ENCODE results near the gene KLHL24.
"Not testable (repeated sequence)": the region's sequence is repeated elsewhere in the genome, so short reads cannot be mapped to it uniquely, and the experiment has no call there.

The KLHL24 gene

DNA sequence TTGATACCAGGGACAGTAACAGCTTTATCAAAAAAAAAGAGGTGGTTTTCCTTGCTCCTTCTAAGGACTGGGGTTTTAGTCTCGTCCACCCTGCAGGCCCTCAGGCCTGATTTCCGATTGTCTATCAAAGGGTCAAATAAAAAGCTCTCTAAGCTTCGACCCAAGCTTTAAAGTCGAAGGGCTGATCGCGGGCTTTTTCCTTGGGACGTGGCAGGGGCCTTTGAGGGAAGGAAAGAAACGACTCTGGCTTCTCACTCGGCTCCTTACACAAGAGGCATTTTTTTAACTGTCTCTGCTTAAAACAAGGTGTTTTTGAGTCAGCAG lies 354 bp upstream of the KLHL24 start:
- no peak for DNase-seq

DNA sequence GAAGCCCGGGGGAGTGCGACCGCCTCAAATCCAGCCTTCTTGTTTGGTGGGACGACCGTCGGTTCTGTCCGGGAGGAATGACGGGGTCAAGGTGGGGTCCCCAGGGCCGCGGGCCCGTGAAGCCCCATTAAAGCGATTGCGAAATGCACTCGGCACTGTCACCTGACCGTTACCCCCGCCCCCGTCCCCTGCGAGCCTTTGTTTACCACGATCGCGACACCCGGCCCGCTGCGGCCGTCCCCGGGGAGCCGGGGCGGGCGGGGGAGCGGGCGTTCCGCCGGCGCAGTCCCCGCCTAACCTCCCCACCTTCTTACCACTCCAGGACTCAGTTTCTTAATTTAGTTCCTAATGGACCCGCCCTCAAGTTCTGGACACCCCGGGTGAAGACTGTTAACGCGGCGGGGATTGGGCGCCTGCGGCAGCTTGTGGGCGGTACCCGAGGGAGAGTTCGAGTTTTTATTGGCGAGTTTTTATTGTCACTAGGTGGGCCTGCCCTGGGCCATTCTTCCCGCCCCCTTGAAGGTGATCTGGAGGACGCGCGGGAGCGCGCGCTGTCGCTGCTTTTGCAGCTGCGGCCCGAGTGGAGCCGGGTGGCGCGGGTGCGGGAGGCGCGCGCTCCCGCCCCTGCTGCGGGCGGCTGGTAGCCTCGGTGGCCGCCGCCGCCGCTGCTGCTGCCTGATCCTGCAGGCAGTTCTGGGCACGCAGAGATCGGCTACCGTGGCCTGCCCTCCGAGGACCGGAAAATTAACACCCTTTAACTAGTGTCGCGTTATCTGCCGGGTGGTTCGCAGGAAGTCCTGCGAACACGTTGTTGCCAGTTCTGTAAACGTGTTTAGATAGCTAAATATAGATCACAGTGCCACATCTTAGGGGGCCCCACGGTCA lies 1.0 kb downstream of the KLHL24 start:
- peak; percentile 78 to 97 (median 91) for DNase-seq

DNA sequence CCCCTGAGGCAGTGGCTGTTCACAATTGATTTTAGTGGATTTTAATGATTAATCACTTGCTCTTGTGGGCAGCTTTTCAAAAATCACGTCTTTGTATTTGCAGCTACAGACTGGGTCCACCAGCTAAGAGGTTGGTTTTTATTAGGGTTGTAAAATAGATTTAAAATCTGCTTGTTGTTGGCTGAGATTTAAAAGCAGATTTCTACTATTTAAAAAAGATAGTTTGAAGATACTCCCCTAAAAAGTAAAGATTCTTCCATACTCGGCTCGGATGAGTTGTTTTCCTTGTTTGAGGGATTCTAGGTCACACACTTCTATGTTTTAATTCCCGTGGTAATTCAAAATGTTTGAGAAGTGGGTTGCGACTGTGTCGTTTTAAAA lies 1.7 kb downstream of the KLHL24 start:
- no peak for DNase-seq

DNA sequence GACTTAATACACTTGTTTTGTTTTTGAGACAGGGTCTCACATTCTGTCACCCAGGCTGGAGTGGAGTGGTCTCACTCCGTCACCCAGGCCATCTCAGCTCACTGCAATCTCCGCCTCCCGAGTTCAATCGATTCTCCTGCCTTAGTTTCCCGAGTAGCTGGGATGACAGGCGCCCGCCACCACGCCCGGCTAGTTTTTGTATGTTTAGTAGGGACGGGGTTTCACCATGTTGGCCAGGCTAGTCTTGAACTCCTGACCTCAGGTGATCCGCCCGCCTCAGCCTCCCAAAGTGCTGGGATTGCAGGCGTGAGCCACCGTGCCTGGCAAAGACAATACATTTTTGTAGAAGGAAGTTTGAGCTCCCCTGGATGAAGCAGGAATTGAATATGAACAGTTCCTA lies 2.2 kb downstream of the KLHL24 start:
- not testable (repeated sequence) for DNase-seq

DNA sequence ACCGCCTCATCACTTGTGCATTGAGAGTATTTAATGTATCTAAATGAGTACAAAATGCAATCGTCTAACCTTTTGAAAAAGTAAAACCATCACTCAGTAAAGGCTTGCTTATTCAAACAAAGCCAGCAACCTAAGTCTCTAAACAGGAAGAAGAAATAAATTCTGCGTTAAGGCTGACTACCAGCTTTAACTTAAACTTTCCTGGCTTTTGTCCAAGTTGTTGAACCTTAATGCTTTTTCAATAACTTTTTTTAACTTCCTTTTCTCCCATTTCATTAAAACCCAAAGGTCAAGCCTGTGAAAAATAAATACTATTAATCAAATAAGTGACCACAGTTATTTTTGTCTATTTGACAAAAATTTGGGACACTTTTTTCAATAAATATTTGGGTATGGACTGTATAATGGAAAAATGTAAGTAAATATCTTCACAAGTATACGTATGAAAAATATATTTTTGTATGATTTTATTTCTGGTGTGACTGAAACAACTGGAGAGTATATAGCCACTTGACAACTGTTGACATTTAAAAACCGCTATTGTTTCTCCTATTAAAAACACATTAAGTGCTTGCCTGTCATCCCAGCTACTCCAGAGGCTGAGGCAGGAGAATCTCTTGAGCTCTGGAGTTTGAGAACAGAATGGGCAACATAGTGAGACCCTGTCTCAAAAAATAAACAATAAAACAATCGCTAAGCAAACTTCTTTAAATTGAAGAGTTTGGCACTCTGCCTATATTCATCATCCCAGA lies 2.9 kb downstream of the KLHL24 start:
- DNase-seq: no peak

DNA sequence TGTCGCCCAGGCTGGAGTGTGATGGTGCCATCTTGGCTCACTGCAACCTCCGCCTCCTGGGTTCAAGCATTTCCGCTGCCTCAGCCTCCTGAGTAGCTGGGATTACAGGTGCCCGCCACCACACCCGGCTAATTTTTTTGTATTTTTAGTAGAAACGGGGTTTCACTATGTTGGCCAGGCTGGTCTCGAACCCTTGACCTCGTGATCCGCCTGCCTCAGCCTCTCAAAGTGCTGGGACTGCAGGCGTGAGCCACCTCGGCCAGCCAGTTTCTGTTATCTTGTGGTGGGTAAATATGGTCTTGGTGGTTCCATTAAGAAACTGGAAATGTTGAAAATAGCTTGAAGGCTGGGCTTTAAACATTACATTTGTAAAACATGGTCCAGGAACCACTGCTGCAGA lies 5.2 kb downstream of the KLHL24 start:
- DNase-seq: not testable (repeated sequence)

DNA sequence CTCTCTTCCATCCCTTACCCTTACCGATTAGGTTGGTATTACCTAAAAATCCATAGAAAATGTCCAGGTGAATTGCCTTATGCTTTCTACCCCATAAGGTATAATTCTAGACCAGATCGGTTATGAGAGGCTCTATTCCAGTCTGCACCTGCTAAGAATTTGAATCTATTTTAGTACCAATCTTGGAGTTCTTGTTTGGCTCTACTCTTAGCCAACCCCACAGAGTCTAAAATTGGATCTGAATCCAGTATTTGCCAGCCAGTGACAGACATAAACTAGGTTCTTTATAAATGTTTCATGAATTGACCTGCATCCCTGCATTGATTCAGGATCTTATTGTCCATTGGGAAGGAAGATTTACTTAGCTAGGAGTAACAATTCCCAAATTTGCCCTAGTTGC lies 6.5 kb downstream of the KLHL24 start:
- no peak for DNase-seq

DNA sequence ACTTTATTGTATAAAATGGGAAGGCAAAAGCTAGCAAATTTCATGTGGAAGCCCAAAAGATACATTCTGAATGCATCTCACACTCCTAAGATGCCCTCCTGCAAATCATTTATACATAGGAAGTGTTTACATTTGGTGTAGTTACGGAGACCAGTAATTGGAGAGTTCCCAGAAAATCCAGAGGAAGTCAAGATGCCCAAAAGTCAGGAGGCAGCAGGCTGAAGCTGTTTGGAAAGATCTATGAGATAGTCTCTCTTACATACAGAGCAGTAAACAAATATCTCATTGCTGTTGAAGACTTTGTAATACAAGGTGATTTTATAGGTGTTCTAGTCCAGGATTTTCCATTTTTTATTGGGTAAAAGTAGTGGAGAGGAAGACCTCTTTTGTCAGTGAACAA lies 8.8 kb downstream of the KLHL24 start:
- DNase-seq: no peak

DNA sequence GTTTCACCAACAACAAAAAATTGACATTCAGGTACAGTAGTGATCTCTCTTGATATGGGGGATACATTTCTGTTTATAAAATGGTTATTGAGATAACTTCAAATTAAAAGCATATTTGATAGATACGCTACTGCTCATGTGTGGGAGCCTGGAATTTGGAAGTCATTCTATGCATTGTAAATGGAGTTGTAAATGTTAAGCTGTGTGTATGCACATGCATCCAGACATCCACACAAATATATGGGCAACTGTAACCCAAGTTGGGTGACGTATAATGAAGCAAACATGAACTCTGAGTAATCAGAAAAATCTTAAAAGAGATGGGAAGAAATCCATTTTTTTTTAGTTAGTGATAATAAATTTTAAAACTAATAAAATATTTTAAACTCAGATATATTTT lies 9.8 kb downstream of the KLHL24 start:
- no peak for DNase-seq

DNA sequence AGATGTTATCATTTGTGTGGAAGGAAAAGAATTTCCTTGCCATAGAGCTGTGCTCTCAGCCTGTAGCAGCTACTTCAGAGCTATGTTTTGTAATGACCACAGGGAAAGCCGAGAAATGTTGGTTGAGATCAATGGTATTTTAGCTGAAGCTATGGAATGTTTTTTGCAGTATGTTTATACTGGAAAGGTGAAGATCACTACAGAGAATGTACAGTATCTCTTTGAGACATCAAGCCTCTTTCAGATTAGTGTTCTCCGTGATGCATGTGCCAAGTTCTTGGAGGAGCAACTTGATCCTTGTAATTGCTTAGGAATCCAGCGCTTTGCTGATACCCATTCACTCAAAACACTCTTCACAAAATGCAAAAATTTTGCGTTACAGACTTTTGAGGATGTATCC lies 15.1 kb downstream of the KLHL24 start:
- no peak for DNase-seq

DNA sequence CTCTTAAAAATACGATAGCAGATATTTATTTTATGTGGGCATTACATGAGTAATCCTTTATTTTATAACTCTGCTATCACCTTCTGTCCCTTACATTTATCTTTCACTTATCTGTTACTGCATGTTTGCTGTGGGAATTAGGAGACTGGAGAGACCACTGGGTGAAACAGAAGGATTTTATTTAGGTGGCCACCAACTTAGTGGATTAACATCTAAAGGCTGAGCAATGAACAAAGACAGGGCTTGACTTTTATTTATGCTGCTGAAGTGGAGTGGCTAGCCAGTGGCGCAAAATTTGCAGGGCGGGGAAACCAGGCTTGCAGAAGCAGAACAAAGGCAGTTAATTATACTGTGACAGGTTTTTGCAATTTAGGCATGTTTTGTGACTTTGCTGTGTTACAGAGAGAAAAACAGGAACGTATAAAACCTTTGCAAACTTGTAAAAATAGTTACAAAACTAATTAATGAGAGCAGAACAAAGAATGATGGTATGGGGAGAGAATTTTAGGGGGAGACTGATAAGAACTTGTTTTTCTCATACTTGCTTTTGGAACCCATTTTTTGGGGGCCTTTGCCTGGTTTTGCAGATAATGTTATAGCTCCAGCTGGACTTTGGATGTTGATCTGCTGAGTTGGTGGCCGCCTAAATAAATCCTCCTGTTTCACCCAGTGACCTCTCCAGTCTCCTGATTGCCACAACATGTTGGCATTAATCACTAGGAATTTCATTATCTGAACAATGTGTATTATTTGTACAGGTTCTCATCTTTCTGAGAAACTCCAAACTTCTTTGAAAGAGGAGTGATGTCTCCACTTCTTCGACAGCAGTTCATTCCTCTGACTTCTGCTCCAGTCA lies 18.0 kb downstream of the KLHL24 start:
- peak in 1 of 5 experiments; percentile 5 for DNase-seq

DNA sequence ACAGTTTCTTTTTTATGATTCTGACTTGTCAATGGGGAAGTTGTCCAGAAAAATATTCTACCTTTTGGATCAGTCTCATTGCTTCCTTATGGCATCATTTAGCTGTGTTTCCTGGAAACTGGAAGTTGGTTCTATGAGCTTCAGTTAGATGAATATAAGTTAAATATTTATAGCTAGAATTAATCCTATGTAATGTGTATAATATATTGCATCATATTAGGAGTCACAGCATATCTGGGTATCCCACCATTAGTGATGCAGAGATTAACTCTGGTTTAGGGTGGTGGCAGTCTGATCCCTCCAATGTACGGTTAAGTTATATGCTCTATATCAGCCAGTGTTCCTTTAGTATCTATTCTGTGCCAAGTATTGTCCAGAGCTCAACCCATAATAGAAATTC lies 19.3 kb downstream of the KLHL24 start:
- DNase-seq: no peak

DNA sequence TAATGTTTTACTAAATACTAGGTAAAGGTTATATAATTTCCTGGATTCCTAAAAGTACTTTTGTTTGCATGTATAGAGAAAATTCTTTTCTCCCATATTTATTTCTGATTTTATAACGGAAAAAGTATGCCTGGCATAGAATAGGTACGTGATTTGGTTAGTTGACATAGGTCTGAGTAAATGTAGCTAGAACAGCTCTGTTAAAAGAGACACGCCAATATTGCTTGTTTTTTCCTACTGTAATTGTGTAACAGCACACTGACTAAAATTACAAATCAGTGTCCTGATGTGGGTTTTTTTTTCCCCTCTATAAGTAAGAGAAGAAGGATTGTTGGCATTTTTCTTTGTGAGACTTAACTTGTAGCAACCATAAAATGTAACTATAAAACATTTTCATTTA lies 26.7 kb downstream of the KLHL24 start:
- no peak for DNase-seq

DNA sequence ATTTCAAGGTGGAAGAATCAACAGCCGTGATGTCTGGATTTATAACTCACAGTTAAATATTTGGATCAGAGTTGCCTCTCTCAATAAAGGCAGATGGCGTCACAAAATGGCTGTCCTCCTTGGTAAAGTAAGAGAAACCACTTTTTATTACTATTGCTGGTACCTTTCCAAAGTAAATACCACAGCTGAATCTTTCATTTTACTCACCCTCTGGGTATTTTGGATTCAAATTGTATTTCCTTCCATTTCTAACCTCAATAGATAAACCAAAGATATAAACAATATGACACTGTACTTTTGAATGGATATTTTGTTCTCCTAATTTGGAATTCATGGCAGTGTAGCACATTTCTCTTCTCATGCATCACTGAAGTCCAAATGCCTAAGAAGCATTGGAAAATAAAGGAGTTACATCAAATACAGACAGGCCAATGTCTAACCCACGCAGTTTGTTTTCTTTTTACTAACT lies 29.5 kb downstream of the KLHL24 start:
- no peak for DNase-seq

DNA sequence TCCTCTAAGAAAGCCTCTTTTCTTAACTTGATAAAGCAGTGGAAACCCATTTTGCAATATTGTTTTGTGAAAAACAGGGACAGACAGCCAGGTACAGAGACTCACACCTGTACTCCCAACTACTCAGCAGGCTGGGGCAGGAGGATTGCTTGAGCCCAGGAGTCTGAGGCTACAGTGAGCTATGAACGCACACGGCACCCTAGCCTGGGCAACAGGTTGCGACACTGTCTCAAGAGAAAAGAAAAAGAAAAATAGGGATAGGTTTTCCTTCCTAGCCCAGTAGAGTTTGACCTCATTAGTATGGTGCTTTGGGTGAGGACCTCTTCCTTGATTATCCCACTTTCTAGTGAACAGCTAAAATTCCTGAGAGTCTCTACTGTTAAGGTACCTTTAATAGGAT lies 44.6 kb downstream of the KLHL24 start:
- no peak for DNase-seq

DNA sequence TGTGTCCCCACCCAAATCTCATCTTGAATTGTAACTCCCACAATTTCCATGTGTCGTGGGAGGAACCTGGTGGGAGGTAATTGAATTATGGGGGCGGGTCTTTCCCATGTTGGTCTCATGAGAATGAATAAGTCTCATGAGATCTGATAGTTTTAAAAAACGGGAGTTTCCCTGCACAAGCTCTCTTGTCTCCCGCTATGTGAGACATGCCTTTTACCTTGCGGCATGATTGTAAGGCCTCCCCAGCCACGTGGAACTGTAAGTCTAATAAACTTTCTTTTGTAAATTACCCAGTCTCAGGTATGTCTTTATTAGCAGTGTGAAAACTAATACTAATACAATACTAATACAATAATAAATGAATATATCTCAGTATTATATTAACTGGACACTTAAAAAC lies 52.3 kb downstream of the KLHL24 start:
- DNase-seq: no peak

DNA sequence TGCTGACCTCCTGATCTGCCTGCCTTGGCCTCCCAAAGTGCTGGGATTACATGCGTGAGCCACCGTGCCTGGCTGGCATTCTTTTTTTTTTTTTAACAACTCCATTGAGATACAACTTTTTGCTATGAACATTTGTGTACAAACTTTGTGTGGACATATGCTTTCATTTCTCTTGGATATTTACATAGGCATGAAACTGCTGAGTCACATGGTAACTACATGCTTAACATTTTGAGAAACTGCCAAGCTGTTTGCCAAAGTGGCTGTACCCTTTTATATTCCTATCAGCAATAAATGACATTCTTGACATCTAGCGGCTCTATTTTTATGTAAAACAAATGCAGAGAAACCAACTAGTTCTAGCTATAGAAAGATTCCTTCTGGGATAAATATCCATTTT lies 53.5 kb downstream of the KLHL24 start:
- DNase-seq: no peak

DNA sequence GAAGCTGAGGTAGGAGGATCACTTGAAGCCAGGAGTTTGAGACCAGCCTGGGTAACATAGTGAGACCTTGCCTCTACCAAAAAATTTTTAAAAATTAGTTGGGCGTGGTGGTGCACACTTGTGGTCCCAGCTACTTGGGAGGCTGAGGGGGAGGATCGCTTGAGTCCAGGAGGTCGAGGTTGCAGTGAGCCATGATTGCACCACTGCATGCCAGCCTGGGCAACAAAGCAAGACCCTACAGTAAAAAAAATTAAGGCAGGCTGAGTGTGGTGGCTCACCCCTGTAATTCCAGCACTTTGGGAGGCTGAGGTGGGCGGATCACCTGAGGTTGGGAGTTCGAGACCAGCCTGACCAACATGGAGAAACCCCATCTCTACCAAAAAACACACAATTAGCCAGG lies 54.2 kb downstream of the KLHL24 start:
- not testable (repeated sequence) for DNase-seq

DNA sequence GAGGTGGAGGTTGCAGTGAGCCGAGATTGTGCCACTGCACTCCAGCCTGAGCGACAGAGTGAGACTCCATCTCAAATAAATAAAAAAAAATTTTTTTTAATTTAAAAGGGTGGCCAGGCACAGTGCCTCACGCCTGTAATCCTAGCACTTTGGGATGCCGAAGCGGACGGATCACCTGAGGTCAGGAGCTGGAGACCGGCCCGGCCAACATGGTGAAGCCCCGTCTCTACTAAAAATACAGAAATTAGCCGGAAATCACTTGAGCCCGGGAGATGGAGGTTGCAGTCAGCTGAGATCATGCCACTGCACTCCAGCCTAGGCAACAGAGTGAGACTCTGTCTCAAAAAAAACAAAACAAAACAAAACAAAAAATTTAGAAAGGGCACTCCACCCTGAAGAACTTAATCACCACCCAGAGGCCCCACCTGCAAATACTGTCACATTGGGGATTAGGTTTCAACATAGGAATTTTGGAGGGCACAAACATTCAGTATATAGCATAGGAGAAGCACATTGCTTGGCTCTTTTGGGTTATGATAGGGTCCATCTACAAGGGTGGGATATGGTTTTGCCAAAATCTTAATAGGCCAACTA lies 55.1 kb downstream of the KLHL24 start:
- no peak for DNase-seq

DNA sequence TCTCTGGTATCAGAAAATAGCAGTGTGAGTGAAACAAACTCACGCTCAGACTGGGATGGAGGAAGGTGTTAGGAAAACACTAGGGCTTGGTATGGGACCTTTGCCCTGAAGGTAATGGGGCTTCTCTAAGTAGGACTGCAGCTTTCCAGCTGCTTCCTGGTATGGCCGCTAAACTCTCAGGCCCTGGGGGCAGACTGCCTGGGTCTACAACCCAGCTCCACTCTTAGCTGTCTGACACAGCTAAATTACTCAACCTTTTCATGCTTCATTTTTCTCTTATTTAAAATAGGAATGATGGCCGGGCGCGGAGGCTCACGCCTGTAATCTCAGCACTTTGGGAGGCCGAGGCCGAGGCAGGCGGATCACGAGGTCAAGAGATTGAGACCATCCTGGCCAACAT lies 57.0 kb downstream of the KLHL24 start:
- DNase-seq: no peak

DNA sequence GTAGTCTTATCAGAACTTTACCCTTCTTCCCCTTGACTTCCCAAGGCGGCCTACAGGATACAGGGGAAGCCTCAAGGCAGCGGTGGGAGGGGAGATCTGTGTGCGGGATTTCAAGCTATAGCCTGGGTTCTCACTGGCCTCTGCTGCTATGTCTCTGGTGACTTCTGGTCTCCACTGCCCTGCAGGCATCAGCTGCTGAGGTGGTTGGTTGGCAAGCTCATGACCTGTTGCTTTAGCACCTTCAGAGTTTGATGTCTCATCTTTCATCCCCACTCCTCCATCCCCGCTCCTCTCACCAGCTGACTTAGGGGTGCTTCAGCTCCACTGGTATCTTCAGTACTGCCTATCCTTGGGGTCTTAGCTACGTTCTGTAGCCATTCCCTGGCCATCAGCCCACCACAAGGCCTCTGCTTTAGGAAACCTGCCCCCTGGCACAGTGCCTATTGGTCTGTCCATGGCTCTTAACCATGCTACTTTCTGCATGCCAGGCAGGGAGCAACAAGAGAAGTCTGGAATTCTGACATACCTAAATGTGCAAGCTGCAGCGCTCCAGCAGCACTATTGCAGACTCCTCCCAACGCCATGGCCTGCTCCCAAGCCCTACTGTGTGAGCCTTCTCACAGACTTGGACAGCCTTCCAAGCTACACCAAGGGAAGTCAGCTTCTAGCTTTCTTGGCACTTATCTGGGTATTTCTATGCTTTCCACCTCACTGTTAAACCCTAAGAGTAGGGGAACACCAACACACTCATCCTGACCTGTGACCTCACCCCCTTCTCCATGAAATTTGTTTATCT lies 60.3 kb downstream of the KLHL24 start:
- DNase-seq: no peak

DNA sequence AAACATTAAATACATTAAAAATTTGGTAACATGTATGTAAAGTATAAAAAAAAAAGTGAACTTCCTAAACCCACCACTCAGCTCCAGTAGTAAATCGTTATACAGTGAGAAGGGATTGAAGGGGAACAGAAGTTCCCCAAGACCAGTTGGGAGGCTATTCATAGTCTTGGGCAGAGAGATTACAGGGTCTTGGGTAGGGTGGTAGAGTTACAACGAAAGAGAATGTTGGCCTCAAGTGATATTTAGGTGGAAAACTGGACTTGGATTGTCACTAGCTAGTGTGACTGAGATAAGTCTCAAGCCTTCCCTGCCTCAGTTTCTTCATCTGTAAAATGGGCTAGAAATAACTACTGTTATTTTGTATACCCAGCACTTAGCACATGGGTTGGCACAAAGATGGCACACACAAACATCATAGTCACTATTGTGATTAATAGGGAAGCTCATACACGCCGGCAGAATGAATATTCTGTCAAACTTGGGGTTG lies 61.7 kb downstream of the KLHL24 start:
- DNase-seq: no peak

All from T-helper 2 cell (primary cell).